OCI-LY3 (cell line): ENCODE measurements around the gene DOK4.

Source experiments
- CTCF ChIP-seq: fragments of 200-600, 300-600 bp; sonication (generic); IDR thresholded peaks from 2 replicates; pipeline ENCODE4 v1.5.1; 2014; ENCODE audit warnings: antibody characterized with exemption, low read length, low read depth
- EZH2phosphoT487 ChIP-seq: fragments of 200-600 bp; shearing (Covaris generic); IDR thresholded peaks from 2 replicates; pipeline ENCODE4 v1.6.1; 2018; ENCODE audit warnings: antibody characterized with exemption, mixed run types, low read depth

DNA sequence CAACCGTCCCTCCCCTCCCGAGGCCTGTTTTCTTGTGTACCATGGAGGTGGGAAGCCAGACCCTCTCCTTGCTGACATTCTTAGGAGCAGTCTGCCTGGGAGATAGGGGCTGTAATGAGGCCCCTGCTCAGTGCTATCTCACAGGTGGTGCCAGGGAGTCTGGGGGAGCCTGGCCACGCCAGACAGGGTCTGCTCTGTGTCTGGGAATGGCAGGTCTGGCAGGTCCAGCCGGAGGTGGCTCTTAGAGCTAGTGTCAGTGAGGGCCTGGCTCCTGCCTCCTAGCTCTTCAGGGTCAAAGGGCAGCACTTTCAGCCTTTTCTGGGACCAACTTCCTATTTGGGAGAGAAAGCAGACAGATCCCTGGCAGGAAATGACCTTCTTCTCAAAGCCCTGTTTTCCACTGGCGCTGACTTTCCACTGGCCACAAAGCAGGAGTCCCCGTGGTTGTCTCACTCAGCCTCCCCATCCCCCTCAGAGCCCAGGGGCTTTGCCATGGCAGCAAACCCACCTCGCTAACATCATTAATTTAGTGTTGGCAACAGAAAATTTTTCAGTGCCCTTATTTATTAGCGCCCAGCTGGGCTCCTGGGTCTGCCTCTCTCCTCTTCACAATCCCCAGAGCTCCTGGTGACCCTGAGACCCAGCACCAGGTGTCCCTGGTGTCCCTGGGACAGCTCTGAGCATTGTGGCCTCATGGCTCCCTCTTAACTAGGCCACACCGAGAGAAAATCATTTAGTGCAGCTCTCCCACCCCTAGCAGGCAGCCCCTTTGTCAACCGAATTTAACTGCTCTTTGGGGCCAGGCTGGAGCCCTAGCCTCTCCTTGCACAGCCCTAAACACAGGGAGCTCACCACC lies 24.0 kb upstream of the DOK4 start:
- TF ChIP-seq CTCF (no peak), EZH2phosphoT487 (no peak)
